IMR-90 (cell line): Measurements from ENCODE around the gene MTHFSD. TPM values are rescaled to one million over a fixed set of nuclear protein-coding genes. Genes with fewer than 3 reads are reported as not detected.

Experiments
- ATAC-seq: fragments of 200-7000 bp; cut with Tn5 transposase; 2 replicates; pipeline ENCODE4 v1.9.1; 2020; ENCODE audit warnings: low read depth, mild to moderate bottlenecking, moderate library complexity
- BruUV-seq: library from RNA; stranded (reverse); fragments of 400-500 nt; replicated peaks from 2 replicates; lab custom pipeline; 2021; lab: Mats Ljungman, UMichigan
- CTCF ChIA-PET: fragments of 300-600 bp; formaldehyde crosslinking; extraction: SDS; loops from one replicate; lab custom pipeline; 2021; ENCODE audit warnings: antibody characterized with exemption; lab: Yijun Ruan, JAX
- POLR2A ChIA-PET: fragments of 300-600 bp; sonication (Branson Sonifier 250); formaldehyde crosslinking; loops from one replicate; lab custom pipeline; 2022; ENCODE audit warnings: antibody characterized with exemption; ENCODE audit not compliant: unreplicated experiment; lab: Charles Lee
- DNase-seq: peaks from one replicate; pipeline ENCODE4 v3.0.0; 2013
- H2AFZ ChIP-seq: replicated peaks from 2 replicates; pipeline ENCODE3; 2013; ENCODE audit warnings: low read length, mild to moderate bottlenecking; ENCODE audit not compliant: poor library complexity
- H2AK5ac ChIP-seq: 2 replicates; pipeline ENCODE4 v1.6.1; 2013; ENCODE audit warnings: low read depth, low read length, inconsistent platforms
- H2AK9ac ChIP-seq: replicated peaks from 2 replicates; pipeline ENCODE3; 2013; ENCODE audit warnings: mild to moderate bottlenecking, low read depth, low read length, moderate library complexity; ENCODE audit not compliant: poor library complexity
- H2BK120ac ChIP-seq: 2 replicates; pipeline ENCODE4 v1.6.1; 2013; ENCODE audit warnings: low read depth, low read length, inconsistent platforms
- H2BK15ac ChIP-seq: 3 replicates; pipeline ENCODE4 v1.6.1; 2013; ENCODE audit warnings: low read depth, low read length, inconsistent platforms
- H2BK20ac ChIP-seq: 2 replicates; pipeline ENCODE4 v1.6.1; 2013; ENCODE audit warnings: low read depth, mild to moderate bottlenecking, inconsistent platforms, low read length, moderate library complexity
- H2BK5ac ChIP-seq: 2 replicates; pipeline ENCODE4 v1.6.1; 2013; ENCODE audit warnings: mild to moderate bottlenecking, low read depth, low read length, inconsistent platforms; ENCODE audit not compliant: poor library complexity, severe bottlenecking
- H3K14ac ChIP-seq: replicated peaks from 2 replicates; pipeline ENCODE4 v1.6.1; 2013; ENCODE audit warnings: low read depth, low read length, inconsistent platforms
- H3K18ac ChIP-seq: 2 replicates; pipeline ENCODE4 v1.6.1; 2013; ENCODE audit warnings: low read depth, low read length, control low read depth
- H3K23ac ChIP-seq: 2 replicates; pipeline ENCODE4 v1.6.1; 2013; ENCODE audit warnings: low read depth, low read length, inconsistent platforms
- H3K27ac ChIP-seq: 2 replicates; pipeline ENCODE4 v1.5.1; 2013; ENCODE audit warnings: mild to moderate bottlenecking, control low read depth, low read length; ENCODE audit not compliant: insufficient read depth
- H3K27me3 ChIP-seq: 2 replicates; pipeline ENCODE4 v1.6.1; 2013; ENCODE audit warnings: low read length; ENCODE audit not compliant: control insufficient read depth, insufficient read depth
- H3K36me3 ChIP-seq: 2 replicates; pipeline ENCODE4 v1.6.1; 2013; ENCODE audit warnings: low read length, mixed read lengths; ENCODE audit not compliant: control insufficient read depth, insufficient read depth
- H3K4ac ChIP-seq: 2 replicates; pipeline ENCODE4 v1.6.1; 2013; ENCODE audit warnings: low read depth, low read length, inconsistent platforms
- H3K4me1 ChIP-seq: 2 replicates; pipeline ENCODE4 v1.6.1; 2013; ENCODE audit warnings: low read length, mixed read lengths; ENCODE audit not compliant: control insufficient read depth, insufficient read depth
- H3K4me2 ChIP-seq: 2 replicates; pipeline ENCODE4 v1.6.1; 2013; ENCODE audit warnings: low read depth, mild to moderate bottlenecking, control low read depth, low read length, moderate library complexity
- H3K4me3 ChIP-seq: 2 replicates; pipeline ENCODE4 v1.5.1; 2013; ENCODE audit warnings: low read depth, mild to moderate bottlenecking, control low read depth, low read length, moderate library complexity; ENCODE audit not compliant: insufficient read depth
- H3K56ac ChIP-seq: 2 replicates; pipeline ENCODE4 v1.6.1; 2013; ENCODE audit warnings: low read length, inconsistent platforms; ENCODE audit not compliant: insufficient read depth; ENCODE audit errors: extremely low read depth
- H3K79me1 ChIP-seq, 2 experiments: 2 replicates each; pipeline ENCODE4 v1.6.1; 2013; ENCODE audit warnings: low read length in 2 of 2, inconsistent platforms in 1 of 2, low read depth in 1 of 2
- H3K9ac ChIP-seq: 2 replicates; pipeline ENCODE4 v1.6.1; 2013; ENCODE audit warnings: low read depth, low read length, control low read depth
- H3K9me1 ChIP-seq: 2 replicates; pipeline ENCODE4 v1.6.1; 2013; ENCODE audit warnings: low read length, inconsistent platforms; ENCODE audit not compliant: insufficient read depth
- H3K9me3 ChIP-seq: 2 replicates; pipeline ENCODE4 v1.6.1; 2013; ENCODE audit warnings: low read length; ENCODE audit not compliant: control insufficient read depth, insufficient read depth
- H4K20me1 ChIP-seq: 2 replicates; pipeline ENCODE4 v1.6.1; 2013; ENCODE audit warnings: low read length, inconsistent platforms; ENCODE audit not compliant: insufficient read depth
- H4K5ac ChIP-seq: 2 replicates; pipeline ENCODE4 v1.6.1; 2013; ENCODE audit warnings: mild to moderate bottlenecking, low read depth, low read length, control low read depth
- H4K8ac ChIP-seq, 2 experiments: 2 replicates each; pipeline ENCODE4 v1.6.1; 2013; ENCODE audit warnings: low read depth in 2 of 2, low read length in 2 of 2, control low read depth in 1 of 2, inconsistent platforms in 1 of 2
- H4K91ac ChIP-seq: 2 replicates; pipeline ENCODE4 v1.6.1; 2013; ENCODE audit warnings: low read depth, low read length, inconsistent platforms; ENCODE audit not compliant: insufficient read depth
- BHLHE40 ChIP-seq: fragments of 150-350 bp; IDR thresholded peaks from 2 replicates; pipeline ENCODE4 v1.6.1; 2016; ENCODE audit warnings: mild to moderate bottlenecking, low read depth, low read length
- CEBPB ChIP-seq: IDR thresholded peaks from 2 replicates; pipeline ENCODE4 v1.6.1; 2012; ENCODE audit warnings: low read depth, low read length, improper control_type of control experiment
- CHD1 ChIP-seq: IDR thresholded peaks from 2 replicates; pipeline ENCODE4 v1.6.1; 2012; ENCODE audit warnings: low read depth, low read length, improper control_type of control experiment
- CTCF ChIP-seq: conservative IDR thresholded peaks from 2 replicates; pipeline ENCODE4 v1.5.1; 2012; ENCODE audit warnings: mild to moderate bottlenecking, low read depth, low read length, improper control_type of control experiment
- ELK1 ChIP-seq: fragments of 150-350 bp; IDR thresholded peaks from 2 replicates; pipeline ENCODE4 v1.6.1; 2016; ENCODE audit warnings: low read depth, mild to moderate bottlenecking, low read length, moderate library complexity, borderline replicate concordance
- FOS ChIP-seq: fragments of 150-350 bp; IDR thresholded peaks from 2 replicates; pipeline ENCODE4 v1.6.1; 2016; ENCODE audit warnings: low read depth, low read length
- MAFK ChIP-seq: IDR thresholded peaks from 2 replicates; pipeline ENCODE4 v1.6.1; 2012; ENCODE audit warnings: low read depth, low read length, improper control_type of control experiment
- MAZ ChIP-seq: IDR thresholded peaks from 2 replicates; pipeline ENCODE4 v1.6.1; 2012; ENCODE audit warnings: low read depth, mild to moderate bottlenecking, low read length, improper control_type of control experiment, moderate library complexity, borderline replicate concordance
- MXI1 ChIP-seq: IDR thresholded peaks from 2 replicates; pipeline ENCODE4 v1.6.1; 2012; ENCODE audit warnings: low read depth, mild to moderate bottlenecking, low read length, moderate library complexity, borderline replicate concordance
- NFE2L2 ChIP-seq: fragments of 150-350 bp; IDR thresholded peaks from 2 replicates; pipeline ENCODE4 v1.6.1; 2016; ENCODE audit warnings: low read depth, mild to moderate bottlenecking, low read length
- POLR2A ChIP-seq: IDR thresholded peaks from 2 replicates; pipeline ENCODE4 v1.6.1; 2012; ENCODE audit warnings: mild to moderate bottlenecking, low read depth, low read length
- RAD21 ChIP-seq: IDR thresholded peaks from 2 replicates; pipeline ENCODE4 v1.6.1; 2012; ENCODE audit warnings: low read length, improper control_type of control experiment
- RCOR1 ChIP-seq: IDR thresholded peaks from 2 replicates; pipeline ENCODE4 v1.6.1; 2012; ENCODE audit warnings: mild to moderate bottlenecking, low read length, improper control_type of control experiment; ENCODE audit not compliant: insufficient replicate concordance
- RFX5 ChIP-seq: IDR thresholded peaks from 2 replicates; pipeline ENCODE4 v1.8.0; 2012; ENCODE audit warnings: low read depth, mild to moderate bottlenecking, low read length, moderate library complexity
- SMC3 ChIP-seq: fragments of 150-350 bp; IDR thresholded peaks from 2 replicates; pipeline ENCODE4 v1.6.1; 2016; ENCODE audit warnings: low read depth, mild to moderate bottlenecking, antibody characterized with exemption, low read length, moderate library complexity
- USF2 ChIP-seq: fragments of 150-350 bp; IDR thresholded peaks from 2 replicates; pipeline ENCODE4 v1.6.1; 2017; ENCODE audit warnings: mild to moderate bottlenecking, antibody characterized with exemption, low read length, low read depth
- WGBS, 2 experiments: methylation state at CpG; one replicate each; pipeline versions ENCODE4 v1.1.5 to v1.1.7; 2013; ENCODE audit warnings: missing lambda C conversion rate in 2 of 2; ENCODE audit not compliant: insufficient read length in 1 of 2; ENCODE audit errors: extremely low coverage in 2 of 2; 5-methylcytosine and 5-hydroxymethylcytosine counted together
- dilution Hi-C: fragments of 300-500 bp; cut with HindIII; formaldehyde crosslinking; loops from one replicate; pipeline ENCODE4 v1.14.3; 2018; ENCODE audit warnings: low sequenced_read_pairs; ENCODE audit not compliant: unreplicated experiment
- in situ Hi-C: fragments of 300-500 bp; cut with MboI; formaldehyde crosslinking; loops from 3 replicates; pipeline ENCODE4 v1.14.3; 2019; ENCODE audit warnings: low sequenced_read_pairs, inconsistent platforms, mixed read lengths
- intact Hi-C: fragments of 100-400 bp; cut with micrococcal nuclease; formaldehyde crosslinking; loops from 2 replicates; pipeline ENCODE4 v1.10.0; 2022
- polyA plus RNA-seq, 3 experiments: library from polyadenylated mRNA; depleted of rRNA; stranded (reverse); fragments of >200 nt; gene quantifications; 2 replicates each; pipeline ENCODE4 v1.2.3, GENCODE V29; 2012; ENCODE audit warnings: low replicate concordance in 1 of 3
- total RNA-seq: library from RNA; depleted of rRNA; stranded (reverse); fragments of >200 nt; gene quantifications from 2 replicates; pipeline ENCODE4 v1.2.3, GENCODE V29; 2012

MTHFSD gene
- total and polyA plus RNA-seq, 2 of the 4 experiments (the other 2 are of a cell fraction), result 8.2 to 16.8 TPM

- H2AK9ac ChIP-seq, result no peak overlapping the region
- H3K4me3 ChIP-seq, result no peak overlapping the region
- no peak overlapping the region for H4K5ac ChIP-seq
- H3K23ac ChIP-seq, result peak overlapping the region; percentile 12; the same call in 1 of the 2 replicates
- no peak overlapping the region for H2BK5ac ChIP-seq
- DNase-seq (no peak), ATAC-seq (no peak)
- H4K20me1 ChIP-seq, result peaks cover 78% of the 10 kb centered on the region
- 55% methylated on average over 7 of the region's 15 CpGs; no CpG with 5 or more reads in 1 of the 2 experiments for WGBS, 2 experiments
- peaks cover 10% of the 10 kb centered on the region; the same call in 1 of the 2 replicates for H3K9me3 ChIP-seq
- H3K9me1 ChIP-seq, result peaks cover 45% of the 10 kb centered on the region
- no peak overlapping the region for H3K18ac ChIP-seq
- TF ChIP-seq MAFK (no peak), BHLHE40 (no peak), USF2 (no peak), RFX5 (no peak), ELK1 (no peak), RAD21 (no peak), MAZ (no peak), CTCF (no peak), CEBPB (no peak), RCOR1 (no peak), NFE2L2 (no peak), CHD1 (no peak), MXI1 (no peak), POLR2A (no peak), FOS (no peak), SMC3 (no peak)
- H3K14ac ChIP-seq, result 0 out of 2 replicates have a peak overlapping the region, but pooled peaks have one; percentile 26
- no peak overlapping the region for H3K56ac ChIP-seq
- H4K8ac ChIP-seq, result no peak overlapping the region
- H2BK120ac ChIP-seq, result no peak overlapping the region
- intact Hi-C loops (no loop called here), dilution Hi-C loops (no loop called here), in situ Hi-C loops (no loop called here)
- H3K27me3 ChIP-seq, result no peaks in the 10 kb centered on the region
- peaks cover 38 to 95% of the 10 kb centered on the region in 2 experiments for H3K79me1 ChIP-seq
- H3K36me3 ChIP-seq, result peaks cover 64% of the 10 kb centered on the region
- no peak overlapping the region for H3K27ac ChIP-seq
- no peak overlapping the region for H4K91ac ChIP-seq
- no peak overlapping the region for H2AFZ ChIP-seq
- no peak overlapping the region for H2AK5ac ChIP-seq
- CTCF ChIA-PET, result no interaction called here
- no peak overlapping the region for H3K4ac ChIP-seq
- H3K4me1 ChIP-seq, result peaks cover 30% of the 10 kb centered on the region
- no peak overlapping the region for H2BK15ac ChIP-seq
- no peak overlapping the region for H3K9ac ChIP-seq
- BruUV-seq, result no TSS peak
- H2BK20ac ChIP-seq, result no peak overlapping the region
- POLR2A ChIA-PET, result no interaction called here
- H3K4me2 ChIP-seq, result no peak overlapping the region
Measured at GRCh38 chr16:86480444-86480843, 74.6 kb downstream of the MTHFSD start.
